GM23338 (cell line): Measurements from ENCODE around the gene MRPL27.

Source experiments
- CREB1 ChIP-seq: fragments of 250-450 bp; sonication (Bioruptor Pico); IDR thresholded peaks from 2 replicates; pipeline ENCODE4 v1.5.0; 2020; ENCODE audit warnings: low read depth, mild to moderate bottlenecking, moderate library complexity
- EZH2 ChIP-seq: fragments of 200-600 bp; sonication (generic); IDR thresholded peaks from one replicate; pipeline ENCODE4 v1.8.0; 2017; ENCODE audit warnings: antibody characterized with exemption, mild to moderate bottlenecking, low read depth; ENCODE audit not compliant: unreplicated experiment
- EZH2phosphoT487 ChIP-seq: fragments of 200-600 bp; sonication (generic); IDR thresholded peaks from one replicate; pipeline ENCODE4 v1.8.1; 2018; ENCODE audit warnings: antibody characterized with exemption; ENCODE audit not compliant: unreplicated experiment
- JUNB ChIP-seq: IDR thresholded peaks from one replicate; pipeline ENCODE4 v1.6.1; 2016; ENCODE audit warnings: antibody characterized with exemption; ENCODE audit not compliant: unreplicated experiment
- POLR2AphosphoS5 ChIP-seq: IDR thresholded peaks from 2 replicates; pipeline ENCODE4 v1.6.1; 2016; ENCODE audit warnings: antibody characterized with exemption, low read depth
- TF ChIP-seq, protein P1 (sequence below), 2 experiments: fragments of 200-600 bp in 1 of 2; sonication (generic) in 1 of 2; conservative IDR thresholded peaks; 2 replicates each; pipeline versions ENCODE4 v1.5.1 to v1.6.1; 2016 to 2017; ENCODE audit warnings: antibody characterized with exemption in 2 of 2, low read depth in 2 of 2, mild to moderate bottlenecking in 2 of 2, moderate library complexity in 1 of 2
- TF ChIP-seq, protein P2 (sequence below): IDR thresholded peaks from one replicate; pipeline ENCODE4 v1.6.1; 2018; ENCODE audit warnings: antibody characterized with exemption; ENCODE audit not compliant: unreplicated experiment

DNA sequence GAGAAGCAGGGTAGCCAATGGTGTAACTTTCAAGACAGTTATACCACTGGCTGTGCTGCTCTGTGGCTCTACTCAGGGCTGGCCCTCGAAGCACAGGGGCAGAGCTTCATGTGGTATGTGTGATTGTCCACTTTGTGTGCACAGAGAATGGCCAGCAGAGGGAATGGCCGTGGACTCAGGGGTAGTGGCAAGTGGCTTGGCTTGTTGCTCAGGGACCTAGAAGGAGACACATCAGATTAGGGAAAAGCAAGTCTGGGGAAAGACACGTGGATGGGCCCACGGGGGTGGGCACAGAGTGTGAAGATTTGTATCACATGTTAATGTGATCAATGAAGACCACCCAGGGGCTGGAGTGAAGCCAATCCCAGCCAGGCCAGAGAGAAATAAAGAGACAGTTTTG lies 47.1 kb downstream of the MRPL27 start:
- TF ChIP-seq, protein P1, sequence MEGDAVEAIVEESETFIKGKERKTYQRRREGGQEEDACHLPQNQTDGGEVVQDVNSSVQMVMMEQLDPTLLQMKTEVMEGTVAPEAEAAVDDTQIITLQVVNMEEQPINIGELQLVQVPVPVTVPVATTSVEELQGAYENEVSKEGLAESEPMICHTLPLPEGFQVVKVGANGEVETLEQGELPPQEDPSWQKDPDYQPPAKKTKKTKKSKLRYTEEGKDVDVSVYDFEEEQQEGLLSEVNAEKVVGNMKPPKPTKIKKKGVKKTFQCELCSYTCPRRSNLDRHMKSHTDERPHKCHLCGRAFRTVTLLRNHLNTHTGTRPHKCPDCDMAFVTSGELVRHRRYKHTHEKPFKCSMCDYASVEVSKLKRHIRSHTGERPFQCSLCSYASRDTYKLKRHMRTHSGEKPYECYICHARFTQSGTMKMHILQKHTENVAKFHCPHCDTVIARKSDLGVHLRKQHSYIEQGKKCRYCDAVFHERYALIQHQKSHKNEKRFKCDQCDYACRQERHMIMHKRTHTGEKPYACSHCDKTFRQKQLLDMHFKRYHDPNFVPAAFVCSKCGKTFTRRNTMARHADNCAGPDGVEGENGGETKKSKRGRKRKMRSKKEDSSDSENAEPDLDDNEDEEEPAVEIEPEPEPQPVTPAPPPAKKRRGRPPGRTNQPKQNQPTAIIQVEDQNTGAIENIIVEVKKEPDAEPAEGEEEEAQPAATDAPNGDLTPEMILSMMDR (conservative IDR thresholded peaks at IDR 0.05; ENCODE audit: low read depth in 2 of 2), result no peak
- TF ChIP-seq CREB1 (CRISPR knock-in tag) (no peak), EZH2 (no peak), POLR2AphosphoS5 (no peak), EZH2phosphoT487 (no peak), JUNB (no peak)
- TF ChIP-seq, protein P2, sequence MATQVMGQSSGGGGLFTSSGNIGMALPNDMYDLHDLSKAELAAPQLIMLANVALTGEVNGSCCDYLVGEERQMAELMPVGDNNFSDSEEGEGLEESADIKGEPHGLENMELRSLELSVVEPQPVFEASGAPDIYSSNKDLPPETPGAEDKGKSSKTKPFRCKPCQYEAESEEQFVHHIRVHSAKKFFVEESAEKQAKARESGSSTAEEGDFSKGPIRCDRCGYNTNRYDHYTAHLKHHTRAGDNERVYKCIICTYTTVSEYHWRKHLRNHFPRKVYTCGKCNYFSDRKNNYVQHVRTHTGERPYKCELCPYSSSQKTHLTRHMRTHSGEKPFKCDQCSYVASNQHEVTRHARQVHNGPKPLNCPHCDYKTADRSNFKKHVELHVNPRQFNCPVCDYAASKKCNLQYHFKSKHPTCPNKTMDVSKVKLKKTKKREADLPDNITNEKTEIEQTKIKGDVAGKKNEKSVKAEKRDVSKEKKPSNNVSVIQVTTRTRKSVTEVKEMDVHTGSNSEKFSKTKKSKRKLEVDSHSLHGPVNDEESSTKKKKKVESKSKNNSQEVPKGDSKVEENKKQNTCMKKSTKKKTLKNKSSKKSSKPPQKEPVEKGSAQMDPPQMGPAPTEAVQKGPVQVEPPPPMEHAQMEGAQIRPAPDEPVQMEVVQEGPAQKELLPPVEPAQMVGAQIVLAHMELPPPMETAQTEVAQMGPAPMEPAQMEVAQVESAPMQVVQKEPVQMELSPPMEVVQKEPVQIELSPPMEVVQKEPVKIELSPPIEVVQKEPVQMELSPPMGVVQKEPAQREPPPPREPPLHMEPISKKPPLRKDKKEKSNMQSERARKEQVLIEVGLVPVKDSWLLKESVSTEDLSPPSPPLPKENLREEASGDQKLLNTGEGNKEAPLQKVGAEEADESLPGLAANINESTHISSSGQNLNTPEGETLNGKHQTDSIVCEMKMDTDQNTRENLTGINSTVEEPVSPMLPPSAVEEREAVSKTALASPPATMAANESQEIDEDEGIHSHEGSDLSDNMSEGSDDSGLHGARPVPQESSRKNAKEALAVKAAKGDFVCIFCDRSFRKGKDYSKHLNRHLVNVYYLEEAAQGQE, result no peak
